Spleen (tissue), 7 donors: ENCODE data around the gene RHBDD3.

ENCODE experiments used
- POLR2A ChIP-seq, 3 donors: fragments of 450-650 bp; IDR thresholded peaks; one replicate each; pipeline ENCODE4 v1.5.1; 2017; ENCODE audit warnings: antibody characterized with exemption in 3 of 3, mild to moderate bottlenecking in 1 of 3
- POLR2AphosphoS5 ChIP-seq, 3 donors: sonication (generic); formaldehyde crosslinking; IDR thresholded peaks; one replicate each; pipeline ENCODE4 v1.5.1; 2017; ENCODE audit warnings: antibody characterized with exemption in 3 of 3
- TF ChIP-seq, protein P1 (sequence below), 11 experiments: fragments of 200-600 bp in 7 of 11; fragments of 450-650 bp in 4 of 11; sonication (generic) in 4 of 11; IDR thresholded peaks in 8 of 11; conservative IDR thresholded peaks in 3 of 11; 1 replicate in 7 of 11; 2 replicates in 4 of 11; pipeline versions ENCODE4 v1.4.0 to v1.8.0; 2016 to 2021; ENCODE audit warnings: antibody characterized with exemption in 11 of 11, inconsistent platforms in 4 of 11, mild to moderate bottlenecking in 1 of 11
- donor health status: DM: no; HTN: no; CAD: no; lungs with moderate emphysema.
- donor health status: DM: no; HTN: no; CAD: no.
- donor health status: DM: no; HTN: no; CAD: no.

GRCh38 chr22:29251265-29251664, 16.5 kb downstream of the RHBDD3 start:
- TF ChIP-seq, protein P1, sequence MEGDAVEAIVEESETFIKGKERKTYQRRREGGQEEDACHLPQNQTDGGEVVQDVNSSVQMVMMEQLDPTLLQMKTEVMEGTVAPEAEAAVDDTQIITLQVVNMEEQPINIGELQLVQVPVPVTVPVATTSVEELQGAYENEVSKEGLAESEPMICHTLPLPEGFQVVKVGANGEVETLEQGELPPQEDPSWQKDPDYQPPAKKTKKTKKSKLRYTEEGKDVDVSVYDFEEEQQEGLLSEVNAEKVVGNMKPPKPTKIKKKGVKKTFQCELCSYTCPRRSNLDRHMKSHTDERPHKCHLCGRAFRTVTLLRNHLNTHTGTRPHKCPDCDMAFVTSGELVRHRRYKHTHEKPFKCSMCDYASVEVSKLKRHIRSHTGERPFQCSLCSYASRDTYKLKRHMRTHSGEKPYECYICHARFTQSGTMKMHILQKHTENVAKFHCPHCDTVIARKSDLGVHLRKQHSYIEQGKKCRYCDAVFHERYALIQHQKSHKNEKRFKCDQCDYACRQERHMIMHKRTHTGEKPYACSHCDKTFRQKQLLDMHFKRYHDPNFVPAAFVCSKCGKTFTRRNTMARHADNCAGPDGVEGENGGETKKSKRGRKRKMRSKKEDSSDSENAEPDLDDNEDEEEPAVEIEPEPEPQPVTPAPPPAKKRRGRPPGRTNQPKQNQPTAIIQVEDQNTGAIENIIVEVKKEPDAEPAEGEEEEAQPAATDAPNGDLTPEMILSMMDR (IDR thresholded peaks at IDR 0.05 in 8 of 11, conservative IDR thresholded peaks at IDR 0.05 in 3 of 11), result no peak
- TF ChIP-seq POLR2A (IDR thresholded peaks at IDR 0.05) (no peak), POLR2AphosphoS5 (IDR thresholded peaks at IDR 0.05) (no peak)
